Neuronal stem cell (in vitro differentiated cells): ENCODE measurements around the gene MPRIP.

ENCODE experiments used
- DNase-seq: peaks from one replicate; pipeline ENCODE4 v3.0.0-alpha.2; 2013; ENCODE audit warnings: low spot score
- H2AFZ ChIP-seq: one replicate; pipeline ENCODE4 v1.6.1; 2013; ENCODE audit warnings: mild to moderate bottlenecking, low read length, inconsistent platforms
- H2AK5ac ChIP-seq: 2 replicates; pipeline ENCODE4 v1.6.1; 2013; ENCODE audit warnings: low read depth, mild to moderate bottlenecking, inconsistent platforms, low read length, moderate library complexity, mixed read lengths
- H2BK120ac ChIP-seq: 2 replicates; pipeline ENCODE4 v1.6.1; 2013; ENCODE audit warnings: low read depth, mild to moderate bottlenecking, inconsistent platforms, low read length, moderate library complexity, mixed read lengths
- H2BK12ac ChIP-seq: one replicate; pipeline ENCODE4 v1.6.1; 2013; ENCODE audit warnings: low read length, inconsistent platforms
- H2BK15ac ChIP-seq: 2 replicates; pipeline ENCODE4 v1.6.1; 2013; ENCODE audit warnings: mild to moderate bottlenecking, low read length, inconsistent platforms, mixed read lengths
- H2BK5ac ChIP-seq: one replicate; pipeline ENCODE4 v1.6.1; 2013; ENCODE audit warnings: inconsistent platforms, mild to moderate bottlenecking, low read length, moderate library complexity
- H3K14ac ChIP-seq: one replicate; pipeline ENCODE4 v1.6.1; 2013; ENCODE audit warnings: low read length, inconsistent platforms
- H3K18ac ChIP-seq: 2 replicates; pipeline ENCODE4 v1.6.1; 2013; ENCODE audit warnings: low read length, inconsistent platforms
- H3K23ac ChIP-seq: 2 replicates; pipeline ENCODE4 v1.6.1; 2013; ENCODE audit warnings: low read depth, mild to moderate bottlenecking, mixed read lengths, low read length, inconsistent platforms; ENCODE audit not compliant: poor library complexity
- H3K27ac ChIP-seq: replicated peaks from 3 replicates; pipeline ENCODE4 v1.5.1; 2013; ENCODE audit warnings: low read length, inconsistent platforms
- H3K27me3 ChIP-seq, 3 experiments: 2 replicates each; pipeline ENCODE4 v1.6.1; 2013; ENCODE audit warnings: low read length in 3 of 3, mild to moderate bottlenecking in 2 of 3, inconsistent platforms in 1 of 3, low read depth in 1 of 3, mixed read lengths in 1 of 3, moderate library complexity in 1 of 3; ENCODE audit not compliant: control insufficient read depth in 3 of 3, insufficient read depth in 3 of 3
- H3K36me3 ChIP-seq, 2 donors: replicated peaks in 1 of 2; 2 replicates each; pipeline ENCODE4 v1.6.1; 2013; ENCODE audit warnings: low read length in 2 of 2; ENCODE audit not compliant: control insufficient read depth in 2 of 2, insufficient read depth in 2 of 2
- H3K4ac ChIP-seq: 2 replicates; pipeline ENCODE4 v1.6.1; 2013; ENCODE audit warnings: inconsistent platforms, mild to moderate bottlenecking, low read length, moderate library complexity
- H3K4me1 ChIP-seq, 2 donors: 1 replicate in 1 of 2; 2 replicates in 1 of 2; pipeline ENCODE4 v1.6.1; 2013; ENCODE audit warnings: low read length in 2 of 2, low read depth in 1 of 2; ENCODE audit not compliant: control insufficient read depth in 2 of 2, insufficient read depth in 1 of 2
- H3K4me2 ChIP-seq: one replicate; pipeline ENCODE4 v1.6.1; 2013; ENCODE audit warnings: mild to moderate bottlenecking, low read length, inconsistent platforms; ENCODE audit not compliant: insufficient read depth, poor library complexity, severe bottlenecking
- H3K4me3 ChIP-seq, 2 donors: 2 replicates each; pipeline ENCODE4 v1.5.1; 2013; ENCODE audit warnings: low read length in 2 of 2, mild to moderate bottlenecking in 2 of 2, inconsistent platforms in 1 of 2, moderate library complexity in 1 of 2
- H3K79me1 ChIP-seq: one replicate; pipeline ENCODE4 v1.6.1; 2013; ENCODE audit warnings: low read depth, mild to moderate bottlenecking, inconsistent platforms, low read length, moderate library complexity
- H3K9ac ChIP-seq: one replicate; pipeline ENCODE4 v1.6.1; 2013; ENCODE audit warnings: mild to moderate bottlenecking, low read depth, low read length, inconsistent platforms; ENCODE audit not compliant: poor library complexity
- H3K9me3 ChIP-seq, 2 donors: replicated peaks in 1 of 2; 2 replicates each; pipeline versions ENCODE3 to v1.6.1; 2013; ENCODE audit warnings: low read length in 2 of 2, mild to moderate bottlenecking in 2 of 2, inconsistent platforms in 1 of 2, low read depth in 1 of 2, mixed read lengths in 1 of 2, moderate library complexity in 1 of 2; ENCODE audit not compliant: control insufficient read depth in 2 of 2, insufficient read depth in 1 of 2
- H4K8ac ChIP-seq: one replicate; pipeline ENCODE4 v1.6.1; 2013; ENCODE audit warnings: low read depth, mild to moderate bottlenecking, inconsistent platforms, low read length, moderate library complexity
- H4K91ac ChIP-seq: one replicate; pipeline ENCODE4 v1.6.1; 2013; ENCODE audit warnings: low read length, low read depth, mild to moderate bottlenecking, inconsistent platforms; ENCODE audit not compliant: poor library complexity
- WGBS, 2 donors: extraction: QIAGEN DNeasy Blood & Tissue Kit; methylation state at CpG; one replicate each; pipeline ENCODE4 v1.1.7; 2013; ENCODE audit warnings: missing lambda C conversion rate in 2 of 2, mixed read lengths in 1 of 2; ENCODE audit not compliant: insufficient read length in 2 of 2, insufficient replicate concordance in 1 of 2; ENCODE audit errors: extremely low coverage in 2 of 2; 5-methylcytosine and 5-hydroxymethylcytosine counted together

Gene MPRIP

DNA sequence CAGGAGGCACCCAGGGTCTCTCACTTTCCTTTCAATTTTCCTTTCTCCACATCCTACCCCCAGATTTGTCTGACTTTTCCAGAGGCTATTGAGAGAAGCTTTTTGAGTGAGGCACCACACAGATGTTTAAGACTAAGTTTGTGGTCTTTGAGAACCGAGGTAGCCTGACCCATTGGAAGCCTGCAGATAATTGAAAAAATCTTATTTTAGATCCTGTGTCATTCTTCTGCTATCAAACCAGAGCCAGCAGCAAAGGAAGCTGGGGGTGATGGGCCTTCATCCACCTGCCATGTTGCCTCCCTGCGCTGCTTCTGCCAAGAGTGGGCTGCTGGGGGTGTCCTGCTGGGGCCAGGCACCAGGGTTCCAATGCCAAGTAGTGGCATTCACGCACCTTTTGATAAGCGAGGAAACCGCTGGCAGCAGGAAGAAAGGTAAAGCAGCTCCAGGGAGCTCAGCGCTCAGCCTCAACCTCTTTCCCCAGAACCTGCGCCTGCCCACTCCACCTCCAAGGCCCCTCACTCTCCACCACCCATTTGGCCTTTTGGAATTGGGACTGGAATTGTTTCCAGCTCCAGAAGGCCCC lies 55.6 kb downstream of the MPRIP start:
- peaks cover 10 to 23% of the 10 kb centered on the region in 2 donors for H3K4me1 ChIP-seq
- no peak overlapping the region for H3K23ac ChIP-seq
- H2BK15ac ChIP-seq: no peak overlapping the region
- no peak overlapping the region for H4K8ac ChIP-seq
- H2BK5ac ChIP-seq: no peak overlapping the region
- no peak overlapping the region for H2BK120ac ChIP-seq
- peaks cover 0 to 15% of the 10 kb centered on the region in 2 donors for H3K36me3 ChIP-seq
- H3K79me1 ChIP-seq: peaks cover 9% of the 10 kb centered on the region
- H3K14ac ChIP-seq: no peak overlapping the region
- no peaks in the 10 kb centered on the region for H3K9me3 ChIP-seq
- H3K4ac ChIP-seq: no peak overlapping the region
- H3K27me3 ChIP-seq: no peaks in the 10 kb centered on the region
- H3K4me3 ChIP-seq: no peak overlapping the region
- H2BK12ac ChIP-seq: no peak overlapping the region
- no peak overlapping the region for H2AK5ac ChIP-seq
- no CpG with 5 or more reads among the region's 7 CpGs for WGBS, 2 donors
- H4K91ac ChIP-seq: no peak overlapping the region
- no peak overlapping the region for H3K4me2 ChIP-seq
- no peak overlapping the region for H3K9ac ChIP-seq
- no peak for DNase-seq
- H3K27ac ChIP-seq: peak overlapping the region; percentile 62
- H3K18ac ChIP-seq: peak overlapping the region; percentile 16
- no peak overlapping the region for H2AFZ ChIP-seq

DNA sequence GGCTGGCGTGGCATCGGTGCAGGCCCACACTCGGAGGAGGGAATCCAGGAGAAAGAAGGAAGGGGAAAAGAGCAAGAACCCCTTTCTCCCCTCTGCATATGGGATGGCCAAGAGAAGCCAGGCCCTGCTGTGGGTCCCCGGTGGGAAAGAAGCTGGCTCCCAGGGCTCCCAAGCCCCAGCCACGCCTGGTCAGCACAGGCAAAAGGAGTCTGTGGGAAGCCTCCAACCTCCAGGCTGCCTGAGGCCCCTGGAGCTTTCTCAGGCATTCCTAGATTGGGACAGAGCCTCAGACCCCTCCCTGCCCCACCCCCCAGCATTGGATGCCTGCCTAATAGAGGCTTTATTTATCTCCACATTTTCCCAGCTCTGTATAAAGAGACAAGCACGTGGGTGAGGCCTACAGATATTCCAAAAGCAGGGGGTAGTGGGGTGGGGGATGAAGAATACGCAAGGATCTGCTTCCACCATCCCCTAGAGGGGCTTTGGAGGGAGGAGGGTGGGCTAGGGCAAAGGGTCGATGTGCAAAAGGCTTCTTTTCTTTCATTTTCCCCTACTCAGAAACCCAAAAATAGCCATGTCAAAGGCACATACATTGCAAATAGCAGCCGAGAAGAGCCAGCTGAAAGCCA lies 56.4 kb downstream of the MPRIP start:
- WGBS, 2 donors: no CpG with 5 or more reads among the region's 9 CpGs
- Histone ChIP-seq H3K4me1 (peaks cover 10 to 26% of the 10 kb centered on the region in 2 donors), H3K27me3 (no peaks in the 10 kb centered on the region), H3K4me3 (no peak overlapping the region), H3K23ac (no peak overlapping the region), H2AK5ac (no peak overlapping the region), H3K79me1 (peaks cover 9% of the 10 kb centered on the region), H2BK12ac (no peak overlapping the region), H3K9me3 (no peaks in the 10 kb centered on the region), H3K4ac (no peak overlapping the region), H2BK120ac (no peak overlapping the region), H2BK5ac (no peak overlapping the region), H3K4me2 (no peak overlapping the region), H2AFZ (no peak overlapping the region), H3K27ac (peak overlapping the region; percentile 62), H3K36me3 (peaks cover 0 to 16% of the 10 kb centered on the region in 2 donors), H3K9ac (no peak overlapping the region), H3K18ac (peak overlapping the region; percentile 39), H3K14ac (no peak overlapping the region), H4K8ac (no peak overlapping the region), H4K91ac (no peak overlapping the region), H2BK15ac (no peak overlapping the region)
- DNase-seq: no peak

DNA sequence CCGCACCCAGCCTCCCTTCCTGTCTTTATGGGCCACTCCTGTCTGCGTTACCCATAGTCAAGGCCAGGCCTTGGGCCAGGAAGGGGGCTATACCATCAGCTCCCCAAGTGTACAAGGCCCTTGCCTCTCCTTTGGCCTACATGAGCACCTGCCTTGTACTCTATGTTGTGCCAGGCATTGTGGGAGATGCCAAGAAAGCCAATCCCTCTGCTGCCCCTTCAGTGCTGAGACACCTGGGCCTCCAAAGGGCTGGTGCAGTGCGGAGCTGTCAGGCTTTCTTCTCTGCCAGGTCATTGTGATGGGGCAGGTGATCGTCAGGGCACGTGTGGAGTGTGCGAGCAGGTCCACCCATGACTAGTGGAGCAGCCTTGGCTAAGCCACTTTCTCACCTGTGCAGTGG lies 59.9 kb downstream of the MPRIP start:
- Histone ChIP-seq H3K9me3 (no peaks in the 10 kb centered on the region), H3K23ac (peak overlapping the region; percentile 77), H3K4me2 (no peak overlapping the region), H2AK5ac (no peak overlapping the region), H3K27ac (no peak overlapping the region), H3K4ac (no peak overlapping the region), H3K18ac (no peak overlapping the region), H4K91ac (no peak overlapping the region), H3K36me3 (peaks cover 0 to 22% of the 10 kb centered on the region in 2 donors), H3K9ac (peak overlapping the region; percentile 2), H3K79me1 (peaks cover 16% of the 10 kb centered on the region), H2BK5ac (no peak overlapping the region), H3K27me3 (no peaks in the 10 kb centered on the region), H4K8ac (no peak overlapping the region), H3K14ac (no peak overlapping the region), H2BK12ac (no peak overlapping the region), H2AFZ (no peak overlapping the region), H2BK120ac (no peak overlapping the region), H2BK15ac (no peak overlapping the region), H3K4me3 (no peak overlapping the region), H3K4me1 (peaks cover 7 to 17% of the 10 kb centered on the region in 2 donors)
- WGBS, 2 donors: no CpG with 5 or more reads among the region's 6 CpGs
- no peak for DNase-seq

DNA sequence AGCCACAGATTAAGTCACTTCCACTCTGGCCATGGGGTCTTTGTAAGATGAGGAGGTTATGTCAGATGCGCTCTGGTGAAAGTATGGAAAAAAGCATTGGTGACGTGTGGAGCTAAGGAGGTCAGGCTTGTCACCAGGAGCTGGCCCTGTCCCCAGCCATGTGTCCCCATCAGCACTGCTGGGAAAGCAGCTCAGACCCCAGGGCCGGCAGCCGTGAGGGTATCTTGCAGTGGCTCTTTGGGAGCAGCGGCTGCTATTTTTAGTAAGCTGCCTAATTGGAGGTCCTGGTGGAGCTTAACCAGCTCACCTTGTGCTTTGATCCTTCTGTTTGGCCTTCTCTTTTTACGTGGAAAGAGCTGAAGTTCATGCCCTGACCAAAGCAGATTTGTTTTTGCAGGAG lies 60.9 kb downstream of the MPRIP start:
- no peak overlapping the region for H2AK5ac ChIP-seq
- H3K4ac ChIP-seq: no peak overlapping the region
- H2BK15ac ChIP-seq: no peak overlapping the region
- no peak overlapping the region for H3K27ac ChIP-seq
- H2BK120ac ChIP-seq: no peak overlapping the region
- H3K4me2 ChIP-seq: no peak overlapping the region
- no CpG with 5 or more reads among the region's 6 CpGs for WGBS, 2 donors
- peak overlapping the region; percentile 58 for H3K14ac ChIP-seq
- H3K9ac ChIP-seq: peak overlapping the region; percentile 10
- H3K36me3 ChIP-seq: peaks cover 0 to 22% of the 10 kb centered on the region in 2 donors
- no peak overlapping the region for H4K8ac ChIP-seq
- peaks cover 6 to 20% of the 10 kb centered on the region in 2 donors for H3K4me1 ChIP-seq
- peak overlapping the region; percentile 77 for H3K23ac ChIP-seq
- no peak overlapping the region for H2BK12ac ChIP-seq
- H3K18ac ChIP-seq: no peak overlapping the region
- peaks cover 20% of the 10 kb centered on the region for H3K79me1 ChIP-seq
- no peak overlapping the region for H4K91ac ChIP-seq
- no peak overlapping the region for H2BK5ac ChIP-seq
- no peaks in the 10 kb centered on the region for H3K27me3 ChIP-seq
- DNase-seq: no peak
- peak overlapping the region in 1 of 2 donors; percentile 28 for H3K4me3 ChIP-seq
- no peak overlapping the region for H2AFZ ChIP-seq
- no peaks in the 10 kb centered on the region for H3K9me3 ChIP-seq
